ENCODE measurements around the gene CCDC187.

Gene CCDC187

GRCh38 chr9:136297016-136297691 is 6.7 kb downstream of the CCDC187 start:
- no peak for DNase-seq

DNA sequence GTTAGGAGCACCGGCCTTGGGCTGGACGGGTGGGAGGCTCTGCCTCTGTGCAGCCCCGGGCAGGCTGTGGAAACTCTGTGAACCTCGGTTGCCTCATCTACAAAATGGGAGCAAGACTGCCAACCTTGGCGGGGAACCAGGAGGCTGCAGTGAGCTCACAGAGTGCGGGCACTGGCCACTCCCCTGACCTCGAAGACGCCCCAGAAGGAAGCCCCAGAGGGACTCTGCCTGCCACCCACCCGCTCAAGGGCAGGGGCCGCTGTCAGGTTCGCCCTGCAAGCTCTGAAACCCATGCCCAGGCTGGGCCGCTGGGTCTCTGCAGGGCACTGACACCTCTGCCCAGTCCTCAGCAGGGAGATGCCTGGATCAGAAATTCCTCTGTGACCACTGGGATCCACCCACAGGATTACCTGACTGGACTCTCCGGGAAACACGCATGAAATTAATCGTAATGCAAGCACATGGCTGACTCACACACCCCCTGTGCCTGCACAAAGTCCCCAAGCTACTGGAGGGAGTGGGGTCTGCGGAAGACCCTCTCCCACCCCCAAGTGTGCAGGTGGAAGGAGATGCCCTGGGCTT is 7.4 kb downstream of the CCDC187 start:
- DNase-seq = no peak

DNA sequence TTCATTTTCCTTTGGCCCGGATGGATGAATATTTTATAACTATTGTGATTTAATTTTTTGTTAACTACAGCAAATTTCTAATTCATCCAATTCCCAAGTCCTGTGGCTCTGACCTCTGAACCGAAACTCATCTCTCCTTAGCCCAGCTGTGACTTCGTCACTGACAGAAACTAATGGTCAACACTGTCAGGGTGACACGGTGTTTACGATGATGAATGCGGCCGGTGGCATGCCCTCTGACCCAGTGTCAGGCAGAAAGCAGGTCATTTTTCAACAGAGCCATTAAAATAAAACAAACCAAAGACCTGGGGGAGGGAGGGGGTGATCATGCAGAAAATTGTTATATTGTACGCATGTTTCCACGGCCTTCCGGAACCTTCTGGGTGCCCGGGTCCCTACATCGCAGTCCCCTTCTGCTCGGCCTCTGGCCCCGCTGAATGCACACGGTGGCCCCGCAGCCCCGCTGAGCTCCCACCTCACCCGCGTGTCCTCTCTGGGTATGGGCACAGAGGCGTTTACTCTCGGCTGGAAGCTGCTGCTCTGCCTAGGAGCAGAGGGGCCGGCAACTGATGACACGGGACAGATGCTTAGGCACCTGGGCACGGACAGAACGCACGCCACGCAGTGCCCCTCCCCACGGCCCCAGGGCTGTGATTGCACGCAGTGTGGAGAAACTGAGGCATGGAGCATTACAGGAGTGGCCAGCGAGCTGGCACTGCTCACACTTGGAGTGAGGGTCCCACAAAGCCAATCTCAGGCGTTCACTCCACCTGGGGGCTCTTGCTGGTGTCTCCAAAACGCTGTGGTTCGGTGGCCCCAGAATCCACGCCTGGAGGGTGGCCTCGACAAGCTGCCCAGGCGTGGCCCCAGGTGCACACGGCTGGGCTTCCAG is 8.1 kb downstream of the CCDC187 start:
- no peak for DNase-seq

GRCh38 chr9:136295055-136295454 is 8.8 kb downstream of the CCDC187 start:
- DNase-seq = no peak

GRCh38 chr9:136294437-136294836 is 9.5 kb downstream of the CCDC187 start:
- no peak for DNase-seq

DNA sequence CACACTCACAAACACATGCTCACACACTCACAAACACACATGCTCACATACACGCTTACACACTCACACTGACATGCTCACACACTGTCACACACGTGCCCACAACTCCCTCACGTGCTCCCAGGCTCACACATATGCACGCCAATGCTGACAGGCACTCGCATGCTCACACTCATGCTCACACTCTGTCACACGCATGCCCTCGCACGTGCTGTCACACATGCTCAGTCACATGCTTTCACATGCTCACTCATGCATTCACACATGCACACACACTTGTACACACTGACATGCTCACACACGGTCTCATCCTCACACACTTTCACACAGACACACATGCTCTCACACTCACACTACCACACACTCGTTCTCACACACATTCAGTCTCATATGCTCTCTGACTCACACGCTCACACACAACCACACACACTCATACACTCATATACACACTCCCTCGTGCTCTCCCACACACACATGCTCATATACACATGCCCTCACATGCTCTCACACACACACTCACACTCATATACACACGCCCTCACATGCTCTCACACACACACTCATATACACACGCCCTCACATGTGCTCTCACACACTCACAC is 10.3 kb downstream of the CCDC187 start:
- no peak for DNase-seq

DNA sequence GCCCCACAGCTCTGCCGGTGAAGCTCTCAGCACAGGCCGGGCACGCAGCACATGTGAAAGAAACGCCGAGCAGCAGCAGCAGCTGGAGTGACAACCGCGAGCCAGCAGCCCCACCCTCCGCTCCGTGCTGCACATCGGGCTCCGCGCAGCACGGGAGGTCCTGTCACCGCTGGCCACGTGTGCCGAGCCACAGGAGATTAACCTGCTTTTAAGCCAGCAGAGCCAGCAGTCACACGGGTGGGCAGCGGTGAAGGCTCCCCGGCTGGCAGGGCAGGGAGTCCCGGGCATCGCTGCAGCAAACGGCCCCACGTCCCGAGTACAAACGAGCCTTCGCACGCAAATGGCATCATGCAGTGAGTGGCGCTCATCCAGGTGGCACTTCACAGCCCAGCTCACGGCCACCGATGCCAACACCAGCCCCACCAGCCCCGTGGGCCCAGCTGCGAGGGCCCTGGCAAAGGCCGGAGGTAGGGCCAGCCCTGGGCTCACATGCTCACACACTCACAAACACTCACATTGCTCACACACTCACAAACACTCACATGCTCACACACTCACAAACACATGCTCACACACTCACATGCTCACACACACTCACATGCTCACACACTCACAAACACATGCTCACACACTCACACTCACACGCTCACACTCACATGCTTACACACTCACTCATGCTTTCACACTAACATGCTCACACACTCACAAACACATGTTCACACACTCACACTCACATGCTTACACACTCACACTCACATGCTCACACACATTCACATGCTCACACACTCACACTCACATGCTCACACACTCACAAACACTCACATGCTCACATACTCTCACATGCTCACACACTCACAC is 11.1 kb downstream of the CCDC187 start:
- no peak for DNase-seq

DNA sequence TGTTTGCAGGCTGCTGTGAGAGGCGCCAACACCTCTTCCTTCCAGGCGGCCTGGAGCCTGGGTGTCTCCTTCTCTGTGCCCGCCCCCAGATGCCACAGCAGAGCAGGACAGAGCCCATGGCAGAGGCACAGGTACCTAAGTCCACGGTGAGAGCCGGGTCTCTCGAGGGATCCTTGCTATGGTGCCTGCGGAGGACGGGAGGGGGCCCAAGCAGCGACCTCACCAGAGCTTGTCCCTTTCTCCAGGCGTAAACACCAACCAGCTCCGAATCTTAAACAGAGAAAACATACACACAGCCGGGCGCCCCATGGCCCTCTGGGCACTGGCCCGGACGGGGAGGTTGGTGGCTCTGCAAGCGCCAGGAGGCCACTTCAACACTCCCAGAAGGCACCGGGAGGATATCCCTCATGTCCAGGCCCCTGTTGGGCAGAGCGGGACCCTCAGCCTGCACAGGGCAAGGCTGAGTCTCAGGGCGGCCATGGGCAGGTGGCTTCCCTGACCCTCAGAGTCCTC is 11.8 kb downstream of the CCDC187 start:
- DNase-seq = no peak

GRCh38 chr9:136291306-136292025 is 12.4 kb downstream of the CCDC187 start:
- no peak for DNase-seq

- no peak for DNase-seq
Measured at GRCh38 chr9:136290508-136291000, 13.3 kb downstream of the CCDC187 start.

- DNase-seq = no peak
Measured at GRCh38 chr9:136289651-136290507, 14.0 kb downstream of the CCDC187 start.

GRCh38 chr9:136287960-136288753 is 15.7 kb downstream of the CCDC187 start:
- no peak for DNase-seq

GRCh38 chr9:136286987-136287379 is 16.9 kb downstream of the CCDC187 start:
- DNase-seq = no peak

DNA sequence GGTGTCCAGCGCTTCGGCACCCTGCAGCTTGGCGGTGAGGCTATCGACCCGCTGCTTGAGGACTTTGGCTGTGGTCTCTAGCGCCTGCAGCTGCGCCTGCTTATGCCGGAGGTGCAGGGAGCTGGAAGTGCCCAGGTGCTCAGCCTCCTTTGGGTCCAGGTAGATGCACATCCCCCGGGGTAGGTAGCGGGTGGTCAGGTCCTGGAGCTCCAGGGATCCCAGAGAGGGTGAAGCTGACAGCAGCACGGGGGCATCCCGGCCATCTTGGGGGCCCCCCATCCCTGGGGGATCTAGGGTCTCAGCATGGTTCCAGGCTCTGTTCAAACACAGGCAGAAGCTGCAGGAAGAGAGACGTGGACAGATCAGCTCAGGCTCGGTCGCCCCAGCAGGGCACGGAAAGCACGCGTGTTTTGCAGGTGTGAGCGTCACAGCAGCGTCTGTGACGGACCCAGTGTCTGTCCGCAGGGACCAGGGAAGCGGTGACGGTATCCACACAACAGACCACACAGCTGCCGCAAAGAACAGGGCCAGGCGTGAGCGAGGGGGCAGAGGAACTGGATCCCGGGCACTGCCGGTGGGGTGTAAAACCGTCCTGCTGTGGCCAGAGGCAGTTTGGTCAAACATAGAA is 17.4 kb downstream of the CCDC187 start:
- DNase-seq = no peak

GRCh38 chr9:136285501-136286358 is 18.2 kb downstream of the CCDC187 start:
- DNase-seq = no peak

DNA sequence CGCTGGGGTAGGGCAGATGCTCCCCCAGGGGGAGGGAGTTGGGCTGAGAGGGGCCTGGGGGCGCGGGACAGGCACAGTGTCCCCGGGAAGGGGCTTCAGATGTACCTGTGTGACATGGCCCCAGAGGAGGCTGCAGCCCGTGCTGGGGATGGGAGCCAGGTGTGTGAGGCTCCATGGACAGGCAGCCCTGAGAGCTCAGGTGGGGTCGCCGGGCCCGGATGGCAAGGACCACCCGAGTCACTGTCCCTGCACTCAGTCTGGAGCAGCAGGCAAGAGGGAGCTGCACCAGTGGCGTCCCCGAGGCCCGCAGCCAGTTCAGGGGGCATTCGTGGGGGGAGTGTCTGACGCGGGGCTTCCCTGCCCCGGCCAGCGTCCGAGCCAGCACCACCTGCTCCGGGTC is 18.9 kb downstream of the CCDC187 start:
- no peak for DNase-seq

GRCh38 chr9:136284311-136284710 is 19.6 kb downstream of the CCDC187 start:
- no peak for DNase-seq
